T-helper 2 cell treated with Interferon-gamma antibody and Interleukin-4, amounts not matched to agents 5 μg/mL and 100 μg/mL, for 36 hours (primary cell): ENCODE measurements around the gene EPHA5.

Experiments used
- DNase-seq: peaks from one replicate; pipeline ENCODE4 v3.0.0; 2021; ENCODE audit warnings: low spot score
- H3K27ac Mint-ChIP-seq: one replicate; pipeline ENCODE4 v1.8.0; 2021; ENCODE audit warnings: mild to moderate bottlenecking, mixed read lengths
- H3K27me3 Mint-ChIP-seq: one replicate; pipeline ENCODE4 v1.8.0; 2021; ENCODE audit warnings: low read depth, mixed read lengths
- H3K36me3 Mint-ChIP-seq: one replicate; pipeline ENCODE4 v1.8.0; 2021; ENCODE audit warnings: low read depth, mixed read lengths
- H3K4me1 Mint-ChIP-seq: one replicate; pipeline ENCODE4 v1.8.0; 2021; ENCODE audit warnings: low read depth, mixed read lengths
- H3K4me3 Mint-ChIP-seq: one replicate; pipeline ENCODE4 v1.8.0; 2022; ENCODE audit warnings: mild to moderate bottlenecking, moderate library complexity, mixed read lengths
- H3K9me3 Mint-ChIP-seq: one replicate; pipeline ENCODE4 v1.8.0; 2021; ENCODE audit warnings: mixed read lengths

Gene EPHA5

DNA sequence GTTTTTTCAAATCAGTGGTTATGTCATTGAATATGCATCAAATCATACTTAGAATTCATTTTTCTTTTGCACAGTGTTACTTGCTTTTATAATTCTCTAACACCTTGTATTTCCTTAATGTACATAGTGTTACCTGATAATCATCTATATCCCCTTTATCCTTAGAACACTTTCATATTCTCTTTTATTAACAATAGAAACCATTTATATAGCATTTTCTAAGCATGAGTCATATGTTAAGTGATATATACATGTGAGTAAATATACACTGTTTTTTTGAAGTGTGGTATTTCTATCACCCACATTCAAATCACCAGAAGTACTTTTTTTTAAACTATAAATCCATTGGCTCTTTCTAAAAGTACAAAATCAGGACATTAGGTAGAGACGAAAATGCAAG is 15.3 kb downstream of the EPHA5 start:
- H3K9me3 Mint-ChIP-seq, result no peaks in the 10 kb centered on the region
- no peak overlapping the region for H3K4me3 Mint-ChIP-seq
- no peaks in the 10 kb centered on the region for H3K4me1 Mint-ChIP-seq
- no peaks in the 10 kb centered on the region for H3K27me3 Mint-ChIP-seq
- H3K36me3 Mint-ChIP-seq, result no peaks in the 10 kb centered on the region
- no peak for DNase-seq
- H3K27ac Mint-ChIP-seq, result no peak overlapping the region

DNA sequence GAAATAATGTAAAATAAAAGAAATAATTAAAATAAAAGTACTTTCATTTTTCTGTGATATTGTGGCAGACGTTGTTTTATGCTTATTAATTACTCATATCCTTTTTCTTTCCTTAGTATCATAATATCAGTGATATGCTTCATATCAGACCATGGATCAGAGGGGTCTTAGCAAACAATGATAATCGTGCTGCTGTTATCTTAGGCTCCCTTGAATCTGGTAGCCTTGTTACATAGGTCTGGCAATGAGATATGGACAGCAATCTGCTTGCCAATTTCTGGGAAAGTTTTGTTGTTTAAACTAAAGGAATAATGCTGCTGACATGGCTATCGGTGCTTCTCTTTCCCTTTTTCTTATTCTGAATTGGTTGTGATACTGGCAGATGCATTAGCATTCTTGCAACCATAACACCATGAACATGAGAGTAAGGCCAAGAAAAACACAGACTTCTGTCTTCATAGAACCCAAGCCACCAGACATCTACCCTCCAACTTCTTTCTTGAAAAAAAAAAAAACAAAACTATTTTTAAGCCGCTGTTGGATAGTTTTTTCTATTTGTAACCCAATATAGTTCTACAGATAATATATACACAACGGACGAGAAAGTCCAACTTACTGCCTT is 16.4 kb downstream of the EPHA5 start:
- H3K27me3 Mint-ChIP-seq, result no peaks in the 10 kb centered on the region
- no peaks in the 10 kb centered on the region for H3K4me1 Mint-ChIP-seq
- no peak overlapping the region for H3K27ac Mint-ChIP-seq
- no peak overlapping the region for H3K4me3 Mint-ChIP-seq
- no peak for DNase-seq
- H3K9me3 Mint-ChIP-seq, result no peaks in the 10 kb centered on the region
- H3K36me3 Mint-ChIP-seq, result no peaks in the 10 kb centered on the region

DNA sequence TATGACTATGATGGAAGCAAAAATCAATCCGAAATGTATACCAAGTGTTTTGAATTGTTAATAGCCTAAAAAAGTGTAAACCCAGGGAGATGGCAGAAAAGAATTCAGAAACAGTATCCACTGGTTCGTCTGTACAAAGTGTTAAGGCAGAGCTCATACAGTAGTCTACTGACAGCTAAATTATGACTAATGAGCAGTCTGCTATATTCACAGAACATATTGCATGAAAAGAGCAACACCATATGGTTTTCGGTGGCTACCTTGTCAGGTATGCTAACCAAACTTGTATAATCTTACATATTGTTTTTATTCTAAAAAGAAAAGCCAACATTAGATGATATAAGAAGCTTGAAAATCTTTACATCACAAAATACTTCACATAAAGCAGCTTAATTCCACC is 18.5 kb downstream of the EPHA5 start:
- H3K4me3 Mint-ChIP-seq, result no peak overlapping the region
- no peaks in the 10 kb centered on the region for H3K4me1 Mint-ChIP-seq
- H3K36me3 Mint-ChIP-seq, result no peaks in the 10 kb centered on the region

DNA sequence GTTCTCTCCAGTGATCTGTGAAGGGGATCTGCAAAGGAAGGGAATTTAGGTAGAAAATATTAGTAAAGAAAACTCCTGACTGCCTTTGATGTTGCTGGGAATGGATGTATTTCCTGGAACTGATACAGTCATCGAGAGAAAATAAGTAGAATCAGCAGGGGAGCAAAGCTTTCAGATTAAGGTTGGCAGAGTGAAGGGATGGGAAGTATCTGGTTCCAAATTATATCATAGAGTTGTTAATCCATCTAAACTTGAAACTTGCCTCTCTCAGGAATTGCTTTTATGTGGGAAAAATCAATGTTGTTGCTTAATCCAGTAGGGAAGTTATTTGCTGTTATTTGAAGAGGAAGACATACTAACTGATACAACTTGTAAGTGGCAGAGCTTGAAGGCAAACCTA is 19.3 kb downstream of the EPHA5 start:
- Mint-ChIP-seq H3K36me3 (no peaks in the 10 kb centered on the region), H3K27me3 (no peaks in the 10 kb centered on the region), H3K4me3 (no peak overlapping the region), H3K4me1 (no peaks in the 10 kb centered on the region), H3K27ac (no peak overlapping the region), H3K9me3 (no peaks in the 10 kb centered on the region)
- DNase-seq, result no peak

More for the DNA sequence above, 18.5 kb downstream of the EPHA5 start:
- no peak for DNase-seq
- Mint-ChIP-seq H3K9me3 (no peaks in the 10 kb centered on the region), H3K27me3 (no peaks in the 10 kb centered on the region), H3K27ac (no peak overlapping the region)

DNA sequence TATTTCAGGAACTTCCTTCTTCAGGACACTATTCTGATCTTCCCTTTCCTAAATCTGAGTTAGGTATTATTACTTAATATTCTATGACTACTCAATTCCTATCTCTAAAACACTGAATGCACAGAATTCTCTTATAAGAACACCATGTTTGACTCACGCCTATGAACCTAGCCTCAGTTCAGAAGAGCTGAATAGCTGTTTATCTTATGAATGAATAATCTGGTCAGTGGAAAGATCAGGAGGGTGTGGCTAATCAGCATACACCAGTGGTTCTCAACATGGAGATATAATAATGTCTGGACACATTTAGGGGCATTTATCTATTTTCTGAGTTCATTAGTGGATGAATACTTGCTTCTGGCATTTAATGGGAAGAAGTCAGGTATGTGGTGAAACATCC is 24.2 kb downstream of the EPHA5 start:
- no peaks in the 10 kb centered on the region for H3K36me3 Mint-ChIP-seq
- no peak for DNase-seq

DNA sequence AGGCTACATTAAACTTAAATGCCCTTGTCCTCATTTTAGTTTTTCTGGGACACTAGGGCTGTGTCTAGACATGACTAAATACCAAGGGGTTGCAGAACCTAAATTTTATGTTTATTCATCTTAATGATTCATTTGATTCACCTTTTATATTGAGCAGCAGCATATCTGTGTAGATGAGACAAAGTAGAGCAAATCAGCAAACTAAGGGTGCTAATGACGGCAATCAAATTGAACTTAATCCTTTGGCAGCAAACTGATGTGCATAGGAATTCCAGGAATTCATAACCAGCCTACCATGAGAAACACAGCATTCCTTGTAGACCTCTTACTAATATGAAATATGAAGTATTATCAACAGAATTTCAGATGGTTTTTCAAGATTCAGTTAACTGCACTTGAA is 25.1 kb downstream of the EPHA5 start:
- Mint-ChIP-seq H3K27me3 (no peaks in the 10 kb centered on the region), H3K4me1 (no peaks in the 10 kb centered on the region), H3K9me3 (no peaks in the 10 kb centered on the region), H3K27ac (no peak overlapping the region), H3K36me3 (no peaks in the 10 kb centered on the region), H3K4me3 (no peak overlapping the region)
- DNase-seq, result no peak

More for the DNA sequence above, 24.2 kb downstream of the EPHA5 start:
- H3K4me1 Mint-ChIP-seq, result no peaks in the 10 kb centered on the region
- no peaks in the 10 kb centered on the region for H3K27me3 Mint-ChIP-seq
- no peak overlapping the region for H3K27ac Mint-ChIP-seq
- H3K9me3 Mint-ChIP-seq, result no peaks in the 10 kb centered on the region
- no peak overlapping the region for H3K4me3 Mint-ChIP-seq

DNA sequence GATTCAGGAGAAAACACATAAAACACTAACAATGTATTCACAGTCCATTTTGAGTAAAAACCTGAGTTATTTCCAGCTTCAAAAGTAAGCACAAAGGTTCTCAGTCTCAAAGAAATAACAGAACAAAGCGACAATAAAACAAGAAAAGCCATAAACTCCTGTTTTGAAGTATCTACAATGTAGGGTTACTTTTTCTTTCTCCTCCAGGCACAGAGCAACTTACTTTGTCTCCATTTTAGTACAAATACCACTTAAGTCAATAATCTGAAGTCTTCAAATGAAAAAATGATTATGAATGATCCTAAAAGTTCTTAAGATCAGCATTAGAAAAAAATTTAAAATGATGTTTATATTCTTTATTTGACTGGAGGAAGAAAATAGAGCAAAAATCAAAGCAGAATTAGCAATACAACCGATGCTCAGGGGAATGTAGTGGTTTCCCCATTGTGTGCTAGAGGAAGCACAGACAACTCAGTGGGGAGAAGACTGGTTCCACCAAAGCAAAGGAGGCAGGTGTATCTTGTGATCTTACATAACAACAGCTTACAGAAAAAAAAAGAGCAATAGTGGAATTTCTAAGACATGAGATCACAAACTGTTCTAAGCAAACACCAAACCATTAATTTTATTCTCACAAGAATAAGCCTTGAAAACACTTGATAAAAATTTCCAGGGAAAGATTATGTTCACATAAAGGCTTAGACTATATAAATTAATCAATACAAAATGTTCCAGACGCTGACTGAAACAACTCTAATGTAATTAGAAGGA is 35.1 kb downstream of the EPHA5 start:
- H3K9me3 Mint-ChIP-seq, result no peaks in the 10 kb centered on the region
- H3K4me3 Mint-ChIP-seq, result no peak overlapping the region
- H3K27ac Mint-ChIP-seq, result no peak overlapping the region
- H3K27me3 Mint-ChIP-seq, result no peaks in the 10 kb centered on the region
- H3K36me3 Mint-ChIP-seq, result no peaks in the 10 kb centered on the region
- no peaks in the 10 kb centered on the region for H3K4me1 Mint-ChIP-seq
- DNase-seq, result no peak

DNA sequence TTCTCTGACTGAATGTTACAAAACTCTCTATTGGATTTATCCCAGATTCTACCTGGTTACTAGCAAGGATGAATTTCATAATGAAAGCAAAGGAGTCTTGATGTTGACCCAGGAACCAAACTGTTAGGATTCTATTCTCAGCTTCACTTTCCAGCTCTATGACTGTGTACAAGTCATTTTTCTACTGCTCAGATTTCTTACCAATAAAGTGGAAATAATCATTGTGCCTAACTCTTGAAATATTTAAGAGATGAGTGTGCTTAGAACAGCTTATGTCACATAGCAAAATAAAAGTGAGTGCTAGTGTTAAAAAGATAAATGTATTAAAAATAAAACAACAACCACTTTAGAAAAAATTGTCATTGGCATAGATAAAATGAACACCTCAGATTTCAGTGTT is 45.6 kb downstream of the EPHA5 start:
- H3K36me3 Mint-ChIP-seq, result no peaks in the 10 kb centered on the region
- no peak overlapping the region for H3K27ac Mint-ChIP-seq
- H3K9me3 Mint-ChIP-seq, result no peaks in the 10 kb centered on the region
- no peak overlapping the region for H3K4me3 Mint-ChIP-seq
- DNase-seq, result no peak
- H3K4me1 Mint-ChIP-seq, result no peaks in the 10 kb centered on the region
- H3K27me3 Mint-ChIP-seq, result no peaks in the 10 kb centered on the region

DNA sequence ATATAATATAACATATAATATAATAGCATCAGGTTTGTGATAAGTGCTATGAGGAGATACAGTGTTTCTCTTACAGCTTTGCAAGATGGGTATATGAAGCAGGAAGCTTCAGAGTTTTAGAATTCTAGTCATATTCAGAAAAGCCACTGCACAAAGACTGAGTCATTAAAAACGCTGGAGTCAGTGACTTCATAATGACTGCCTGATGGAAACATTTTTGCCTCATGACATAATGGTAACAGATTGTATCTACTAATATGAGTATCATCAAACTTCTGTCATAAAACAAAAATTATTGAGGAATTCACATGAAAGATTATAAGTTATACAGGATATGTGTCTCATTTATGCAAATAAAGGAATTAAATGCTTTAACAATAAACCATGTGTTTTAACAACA is 46.8 kb downstream of the EPHA5 start:
- DNase-seq, result no peak
- Mint-ChIP-seq H3K27ac (no peak overlapping the region), H3K9me3 (no peaks in the 10 kb centered on the region), H3K4me1 (no peaks in the 10 kb centered on the region), H3K36me3 (no peaks in the 10 kb centered on the region), H3K27me3 (no peaks in the 10 kb centered on the region), H3K4me3 (no peak overlapping the region)

DNA sequence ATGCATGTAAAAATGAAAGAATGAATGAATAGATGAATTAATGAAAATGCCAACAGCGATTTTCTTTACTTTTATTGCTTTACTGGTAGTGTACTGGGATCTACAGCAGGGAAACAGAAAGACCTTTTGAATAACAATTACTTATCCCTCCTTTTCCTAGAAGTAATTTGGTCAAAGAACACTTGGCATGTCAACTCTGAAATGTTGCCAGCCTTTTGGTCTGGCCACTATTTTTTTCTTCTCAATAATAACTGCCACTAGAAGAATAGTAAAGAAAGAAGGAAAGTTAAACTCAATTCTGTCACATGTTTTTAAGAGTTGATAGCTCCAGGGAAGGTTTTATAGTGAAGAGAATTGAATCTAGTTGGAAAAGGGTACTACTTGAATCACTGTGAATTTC is 52.9 kb downstream of the EPHA5 start:
- H3K27me3 Mint-ChIP-seq, result no peaks in the 10 kb centered on the region
- H3K36me3 Mint-ChIP-seq, result no peaks in the 10 kb centered on the region
- no peak overlapping the region for H3K4me3 Mint-ChIP-seq
- DNase-seq, result no peak
- no peaks in the 10 kb centered on the region for H3K4me1 Mint-ChIP-seq
- no peaks in the 10 kb centered on the region for H3K9me3 Mint-ChIP-seq
- no peak overlapping the region for H3K27ac Mint-ChIP-seq

DNA sequence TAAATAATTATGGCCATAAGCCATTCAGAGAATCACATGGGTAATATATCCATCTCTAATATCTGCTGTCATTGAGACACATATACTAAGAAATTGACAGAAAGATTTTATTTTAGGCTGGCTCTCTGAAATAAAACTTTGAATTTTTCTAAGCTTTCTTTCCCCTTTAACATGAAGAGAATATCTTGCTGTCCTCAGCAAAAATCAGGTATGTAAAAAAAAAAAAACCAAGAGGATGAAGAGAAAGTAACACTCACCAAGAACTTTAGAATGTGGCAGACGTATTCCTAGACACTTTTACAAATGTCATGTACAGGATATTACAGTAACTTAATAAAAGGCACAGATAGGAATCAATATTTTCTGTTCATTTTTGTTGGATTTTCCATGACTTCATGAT is 65.8 kb downstream of the EPHA5 start:
- peaks cover 2% of the 10 kb centered on the region for H3K9me3 Mint-ChIP-seq
- no peak overlapping the region for H3K27ac Mint-ChIP-seq
- H3K4me3 Mint-ChIP-seq, result no peak overlapping the region
- DNase-seq, result no peak
- H3K27me3 Mint-ChIP-seq, result no peaks in the 10 kb centered on the region
- no peaks in the 10 kb centered on the region for H3K4me1 Mint-ChIP-seq
- H3K36me3 Mint-ChIP-seq, result no peaks in the 10 kb centered on the region

DNA sequence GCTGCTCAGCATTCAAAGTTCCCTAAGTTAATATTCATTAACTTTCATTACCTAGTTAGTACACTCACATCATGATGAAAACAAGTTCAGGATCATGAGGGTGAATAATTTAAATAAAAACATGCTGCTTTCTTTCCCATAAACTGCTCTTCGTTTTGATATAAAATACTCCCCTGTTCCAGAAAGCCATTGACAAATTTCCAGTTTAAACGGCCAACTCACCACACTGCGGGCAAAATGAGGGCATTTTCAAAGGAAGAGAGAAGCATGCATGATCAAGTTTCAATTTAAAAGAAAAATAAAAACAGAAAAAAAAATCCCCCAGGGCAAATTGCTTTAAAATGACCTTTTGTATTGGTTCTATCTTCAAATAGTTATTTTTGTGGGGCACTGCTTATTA is 69.6 kb downstream of the EPHA5 start:
- Mint-ChIP-seq H3K4me3 (no peak overlapping the region), H3K27me3 (no peaks in the 10 kb centered on the region)
- DNase-seq, result no peak

DNA sequence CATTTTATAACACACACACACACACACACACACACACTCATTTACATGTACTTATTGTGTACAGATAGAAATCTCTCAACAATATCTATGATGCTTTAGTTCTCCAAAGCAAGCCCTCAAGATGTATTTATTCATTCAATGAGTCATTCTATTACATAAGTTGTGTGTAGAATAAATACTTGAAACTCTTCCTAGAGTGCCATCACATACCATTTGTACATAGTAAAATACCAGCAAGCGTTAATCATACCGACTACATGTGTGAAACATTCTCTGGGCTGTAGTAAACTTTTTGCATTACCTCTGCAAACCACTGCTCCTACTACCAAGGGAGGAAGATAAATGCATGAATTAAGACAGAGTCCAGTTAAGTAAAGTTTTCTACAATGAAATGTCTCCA is 70.9 kb downstream of the EPHA5 start:
- peaks cover 16% of the 10 kb centered on the region for H3K9me3 Mint-ChIP-seq
- no peak for DNase-seq
- H3K27ac Mint-ChIP-seq, result no peak overlapping the region
- H3K4me1 Mint-ChIP-seq, result no peaks in the 10 kb centered on the region
- H3K36me3 Mint-ChIP-seq, result no peaks in the 10 kb centered on the region
- H3K27me3 Mint-ChIP-seq, result no peaks in the 10 kb centered on the region
- no peak overlapping the region for H3K4me3 Mint-ChIP-seq

More for the DNA sequence above, 69.6 kb downstream of the EPHA5 start:
- H3K9me3 Mint-ChIP-seq, result peaks cover 16% of the 10 kb centered on the region
- H3K27ac Mint-ChIP-seq, result no peak overlapping the region
- H3K4me1 Mint-ChIP-seq, result no peaks in the 10 kb centered on the region
- no peaks in the 10 kb centered on the region for H3K36me3 Mint-ChIP-seq

DNA sequence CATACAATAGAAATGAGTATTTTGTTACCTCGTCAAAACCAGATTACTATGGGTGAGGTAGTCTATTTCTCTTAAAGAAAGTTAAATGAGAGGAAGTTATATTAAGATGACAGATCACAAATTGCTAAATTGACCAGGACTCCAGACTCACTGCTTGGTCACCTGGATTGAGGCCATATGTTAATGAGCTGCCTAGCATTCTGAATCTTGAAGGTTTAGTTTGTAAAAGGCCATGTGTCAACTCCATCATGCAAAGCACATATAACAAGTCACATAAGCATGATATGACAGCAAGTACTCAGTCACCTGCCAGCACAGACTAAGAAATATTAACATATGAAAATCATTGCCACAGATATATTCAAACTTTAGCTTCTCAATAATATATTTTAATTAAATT is 72.6 kb downstream of the EPHA5 start:
- H3K4me3 Mint-ChIP-seq, result no peak overlapping the region
- H3K27ac Mint-ChIP-seq, result no peak overlapping the region
- H3K36me3 Mint-ChIP-seq, result no peaks in the 10 kb centered on the region
- DNase-seq, result no peak
- H3K4me1 Mint-ChIP-seq, result no peaks in the 10 kb centered on the region
- H3K9me3 Mint-ChIP-seq, result peaks cover 16% of the 10 kb centered on the region
- H3K27me3 Mint-ChIP-seq, result no peaks in the 10 kb centered on the region

DNA sequence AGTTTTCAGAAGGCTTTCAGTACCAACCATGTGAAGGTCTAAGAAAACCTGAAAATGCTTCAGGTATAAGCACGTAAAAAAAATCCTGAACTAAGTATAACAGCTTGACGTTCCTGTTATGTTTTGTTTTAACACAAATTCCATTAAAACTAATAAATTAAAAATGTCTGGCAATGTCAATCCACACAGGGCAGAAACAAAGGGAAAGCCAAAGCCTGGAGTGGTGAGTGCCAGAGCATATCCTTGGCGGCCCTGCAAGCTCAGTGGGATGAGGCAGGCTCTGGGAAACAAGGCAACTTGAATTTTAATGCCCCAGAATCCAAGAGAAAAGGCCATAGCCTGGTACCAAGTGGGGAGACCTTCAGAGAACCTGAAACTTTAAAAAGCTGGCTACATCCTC is 78.2 kb downstream of the EPHA5 start:
- no peaks in the 10 kb centered on the region for H3K36me3 Mint-ChIP-seq
- no peaks in the 10 kb centered on the region for H3K27me3 Mint-ChIP-seq
- H3K4me1 Mint-ChIP-seq, result no peaks in the 10 kb centered on the region
- DNase-seq, result no peak
- H3K9me3 Mint-ChIP-seq, result peaks cover 3% of the 10 kb centered on the region
- no peak overlapping the region for H3K4me3 Mint-ChIP-seq
- no peak overlapping the region for H3K27ac Mint-ChIP-seq
